HG02840 (cell line): ENCODE measurements around the gene FKBP4.
"Not testable (repeated sequence)": the region's sequence is repeated elsewhere in the genome, so short reads cannot be mapped to it uniquely, and the experiment has no call there.

Experiments
- ATAC-seq: cut with Tn5 transposase; IDR thresholded peaks from one replicate; pipeline ENCODE4 v1.9.1; 2021; ENCODE audit warnings: mild to moderate bottlenecking, moderate library complexity, moderate number of reproducible peaks; ENCODE audit not compliant: unreplicated experiment, low FRiP score

Gene FKBP4, protein sequence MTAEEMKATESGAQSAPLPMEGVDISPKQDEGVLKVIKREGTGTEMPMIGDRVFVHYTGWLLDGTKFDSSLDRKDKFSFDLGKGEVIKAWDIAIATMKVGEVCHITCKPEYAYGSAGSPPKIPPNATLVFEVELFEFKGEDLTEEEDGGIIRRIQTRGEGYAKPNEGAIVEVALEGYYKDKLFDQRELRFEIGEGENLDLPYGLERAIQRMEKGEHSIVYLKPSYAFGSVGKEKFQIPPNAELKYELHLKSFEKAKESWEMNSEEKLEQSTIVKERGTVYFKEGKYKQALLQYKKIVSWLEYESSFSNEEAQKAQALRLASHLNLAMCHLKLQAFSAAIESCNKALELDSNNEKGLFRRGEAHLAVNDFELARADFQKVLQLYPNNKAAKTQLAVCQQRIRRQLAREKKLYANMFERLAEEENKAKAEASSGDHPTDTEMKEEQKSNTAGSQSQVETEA

DNA sequence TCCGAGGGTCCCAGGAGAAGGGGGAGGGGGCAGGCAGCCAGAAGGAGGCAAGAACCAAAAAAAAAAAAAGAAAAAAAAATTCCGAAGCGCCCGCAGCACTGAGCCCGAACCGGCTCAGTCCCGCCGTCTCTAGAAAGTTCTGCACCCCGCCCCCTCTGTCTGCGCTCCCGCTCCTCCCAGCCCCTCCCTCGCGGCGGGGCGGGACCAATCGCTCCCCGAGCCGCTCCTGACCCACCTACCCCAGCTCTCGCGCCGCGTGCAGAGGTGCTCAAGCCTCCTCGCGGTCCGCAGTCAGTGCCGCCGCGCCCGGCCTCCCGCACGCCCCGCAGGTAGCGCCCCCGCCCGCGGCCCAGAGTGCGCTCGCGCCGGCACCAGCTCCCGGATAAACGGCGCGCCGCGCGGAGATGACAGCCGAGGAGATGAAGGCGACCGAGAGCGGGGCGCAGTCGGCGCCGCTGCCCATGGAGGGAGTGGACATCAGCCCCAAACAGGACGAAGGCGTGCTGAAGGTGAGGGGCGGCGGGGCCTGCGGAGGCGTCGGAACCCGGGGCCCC lies at the start of gene FKBP4:
TSS of gene FKBP4 (plus strand) at position 235 of the 554 bp plus-strand sequence. CDS start at position 405, 170 bp downstream.
- ATAC-seq: peak; percentile 78

DNA sequence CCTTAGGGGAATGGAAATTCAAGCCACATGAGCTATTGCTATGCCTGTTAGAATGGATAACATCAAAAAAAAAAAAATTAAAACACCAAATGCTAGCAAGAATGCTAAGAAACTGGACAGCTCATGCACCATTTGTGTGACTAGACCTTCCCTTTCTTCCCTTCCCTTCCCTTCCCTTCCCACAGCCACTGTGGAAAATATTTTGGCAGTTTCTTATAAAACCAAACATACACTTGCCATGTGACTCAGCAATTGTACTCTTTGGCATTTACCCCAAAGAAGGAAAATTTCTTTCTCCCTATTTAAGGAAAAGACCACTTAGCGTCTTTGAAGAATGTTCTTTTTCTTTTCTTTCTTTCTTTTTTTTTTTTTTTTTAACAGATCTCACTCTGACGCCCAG lies 49.1 kb upstream of the FKBP4 start:
- no peak for ATAC-seq

DNA sequence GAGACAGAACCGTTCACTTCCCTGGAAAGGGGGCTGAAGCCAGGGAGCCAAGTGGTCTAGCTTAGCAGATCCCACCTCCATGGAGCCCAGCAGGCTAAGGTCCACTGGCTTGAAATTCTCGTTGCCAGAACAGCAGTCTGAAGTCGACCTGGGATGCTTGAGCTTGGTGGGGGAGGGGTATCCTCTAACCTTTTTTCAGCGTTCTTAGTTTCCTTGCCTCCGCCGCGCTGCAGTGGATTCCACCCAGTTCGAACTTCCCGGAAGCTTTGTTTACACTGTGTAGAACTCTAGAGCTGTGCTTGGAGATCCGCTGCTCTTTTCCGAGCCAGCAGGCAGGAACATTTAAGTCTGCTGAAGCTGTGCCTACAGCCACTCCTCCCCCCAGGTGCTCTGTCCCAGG lies 45.2 kb upstream of the FKBP4 start:
- no peak for ATAC-seq

DNA sequence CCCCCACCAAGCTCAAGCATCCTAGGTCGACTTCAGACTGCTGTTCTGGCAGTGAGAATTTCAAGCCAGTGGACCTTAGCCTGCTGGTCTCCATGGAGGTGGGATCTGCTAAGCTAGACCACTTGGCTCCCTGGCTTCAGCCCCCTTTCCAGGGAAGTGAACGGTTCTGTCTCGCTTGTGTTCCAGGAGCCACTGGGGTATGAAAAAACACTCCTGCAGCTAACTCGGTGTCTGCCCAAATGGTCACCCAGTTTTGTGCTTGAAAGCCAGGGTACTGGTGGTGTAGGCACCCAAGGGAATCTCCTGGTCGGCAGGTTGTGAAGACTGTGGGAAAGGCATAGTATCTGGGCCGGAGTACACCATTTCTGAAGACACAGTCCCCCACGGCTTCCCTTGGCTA lies 44.6 kb upstream of the FKBP4 start:
- no peak for ATAC-seq

DNA sequence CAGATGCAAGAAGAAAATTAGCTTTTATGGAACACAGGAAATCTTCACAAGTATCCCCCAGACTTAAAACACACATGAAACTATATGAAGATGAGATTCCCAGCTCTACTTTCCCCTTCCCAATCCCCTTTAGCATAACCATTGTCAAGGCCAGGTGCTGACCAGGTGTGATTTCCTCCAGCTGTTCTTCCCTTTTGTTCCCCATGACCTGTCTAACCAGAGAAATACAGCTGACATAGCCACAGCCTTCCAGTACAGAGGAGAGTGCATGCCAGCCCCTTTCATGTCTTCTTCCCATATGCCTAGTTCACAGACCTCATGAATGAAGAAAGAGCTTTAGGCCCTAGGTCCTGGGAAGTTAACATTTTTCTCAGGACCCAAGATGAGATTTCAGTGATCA lies 43.5 kb upstream of the FKBP4 start:
- ATAC-seq: no peak

DNA sequence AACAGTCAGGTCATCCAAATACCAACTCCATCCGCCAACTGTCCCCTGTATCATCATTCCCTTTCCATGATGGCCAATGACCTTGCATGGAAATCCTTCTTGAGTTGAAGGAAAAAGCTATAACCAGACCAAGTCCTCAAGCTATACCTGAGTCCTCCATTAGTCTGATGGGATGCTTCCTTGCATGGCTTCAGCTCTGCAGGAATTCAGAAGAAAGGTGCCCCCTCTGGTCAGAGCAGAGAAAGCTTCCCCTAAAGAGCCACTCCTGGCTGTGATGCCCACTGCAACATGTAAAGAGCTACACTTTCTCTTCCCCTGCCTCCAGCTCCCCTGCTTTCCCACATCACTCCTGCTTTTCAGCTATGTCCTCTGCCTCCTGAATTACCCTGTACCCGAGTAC lies 43.1 kb upstream of the FKBP4 start:
- ATAC-seq: no peak

DNA sequence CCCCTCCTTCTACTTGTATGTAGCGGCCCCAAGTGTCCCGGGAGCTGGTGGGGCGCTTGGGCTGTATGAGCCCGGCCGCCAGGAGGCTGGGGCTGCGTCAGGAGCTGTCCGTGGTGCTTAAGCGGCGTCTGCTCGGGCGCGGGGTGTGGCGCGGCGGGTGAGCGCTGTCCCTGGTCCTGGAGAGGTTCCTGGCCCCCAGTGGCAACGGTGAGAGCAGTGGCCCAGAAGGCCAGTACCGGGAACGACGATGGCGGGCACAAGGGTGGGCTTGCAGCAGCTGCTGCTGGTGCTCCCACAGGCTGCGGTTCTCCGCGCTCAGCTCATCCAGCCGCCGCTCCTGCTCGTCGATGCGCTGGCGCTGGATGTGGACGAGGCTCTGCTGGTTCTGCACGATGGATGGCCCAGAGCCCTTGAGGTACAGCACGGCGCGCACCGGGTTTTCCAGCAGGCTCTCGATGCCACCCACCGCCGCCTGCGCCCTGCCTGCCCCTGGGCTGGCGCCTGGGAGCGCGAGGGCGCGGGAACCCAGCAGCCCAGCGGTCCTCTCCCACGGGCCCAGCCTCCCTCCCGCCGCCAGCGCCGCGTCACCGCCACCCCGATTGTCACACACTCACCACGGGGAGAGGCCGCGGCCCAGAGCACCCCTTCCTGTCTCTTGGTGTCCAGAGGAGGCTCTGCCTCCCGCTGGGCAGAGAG lies 41.9 kb upstream of the FKBP4 start:
- no peak for ATAC-seq

DNA sequence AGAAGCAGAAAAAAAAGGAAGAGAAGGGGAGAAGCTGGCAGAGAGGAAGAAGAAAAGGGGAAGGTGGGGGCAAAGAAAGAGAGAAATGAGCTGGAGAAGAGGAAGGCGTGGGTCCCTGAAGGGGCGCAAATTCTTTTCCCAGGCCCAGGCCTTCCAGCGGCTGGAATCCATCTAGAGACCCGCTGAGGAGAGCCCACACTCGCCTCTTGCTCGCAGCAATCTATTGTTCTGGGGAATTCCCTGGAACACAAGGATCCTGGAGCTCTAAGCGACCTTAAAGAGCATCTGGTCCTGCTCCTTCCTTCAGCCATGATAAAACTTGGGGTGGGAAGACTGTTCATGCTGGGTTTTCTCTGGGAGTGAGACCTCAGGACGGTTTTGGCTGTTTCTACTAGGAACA lies 41.2 kb upstream of the FKBP4 start:
- no peak for ATAC-seq

DNA sequence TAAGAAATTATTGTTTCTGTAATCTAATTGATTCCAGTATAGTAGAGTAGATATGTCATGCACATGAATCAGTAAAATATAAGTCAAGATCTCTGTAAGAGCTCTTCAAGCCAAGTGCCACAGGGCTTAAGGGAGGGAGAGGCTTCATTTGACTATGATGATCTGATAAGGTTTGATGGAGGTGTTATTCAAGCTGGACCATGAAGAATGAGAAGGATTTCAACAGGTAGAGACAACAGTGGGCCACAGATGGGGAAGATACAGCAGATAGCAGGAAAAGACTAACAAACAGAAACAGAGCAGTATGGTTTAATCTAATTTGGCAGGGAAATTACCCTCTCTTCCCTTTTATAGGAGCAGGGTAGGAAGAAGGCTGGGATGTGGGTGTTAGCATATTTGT lies 40.6 kb upstream of the FKBP4 start:
- no peak for ATAC-seq

DNA sequence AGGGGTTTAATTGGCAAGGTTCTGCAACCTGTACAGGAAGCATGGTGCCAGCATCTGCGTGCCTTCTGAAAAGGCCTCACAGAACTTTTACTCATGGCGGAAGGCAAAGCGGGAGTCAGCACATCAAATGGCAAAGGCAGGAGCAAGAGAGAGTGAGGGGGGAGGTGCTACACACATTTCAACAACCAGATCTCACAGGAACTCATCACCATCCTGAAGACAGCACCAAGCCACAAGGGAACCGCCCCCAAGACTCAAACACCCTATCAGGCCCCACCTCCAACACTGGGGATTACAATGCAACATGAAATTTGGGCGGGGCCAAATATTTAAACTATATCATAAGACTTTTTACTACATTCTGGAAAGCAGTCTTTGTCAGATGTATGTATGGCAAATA lies 38.0 kb upstream of the FKBP4 start:
- no peak for ATAC-seq

DNA sequence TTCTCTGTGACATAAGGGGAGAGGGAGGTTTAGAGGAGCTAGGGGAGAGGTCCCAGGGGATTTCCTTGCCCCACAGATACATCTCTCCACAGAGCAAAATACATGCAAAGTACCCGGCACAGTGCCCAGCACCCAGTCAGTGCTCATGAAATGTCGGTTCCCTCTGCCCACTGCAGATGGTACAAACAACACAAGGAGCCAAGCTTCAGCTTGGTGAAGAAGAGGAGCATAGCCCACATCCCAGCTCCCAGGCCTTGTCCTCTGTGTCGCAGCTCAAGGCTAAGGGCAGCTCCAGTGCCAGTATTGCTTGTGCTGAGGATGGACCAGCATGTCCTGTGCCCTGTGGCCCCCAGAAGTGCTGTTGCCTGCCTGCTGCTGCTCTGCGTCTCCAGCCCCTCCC lies 35.0 kb upstream of the FKBP4 start:
- ATAC-seq: no peak

DNA sequence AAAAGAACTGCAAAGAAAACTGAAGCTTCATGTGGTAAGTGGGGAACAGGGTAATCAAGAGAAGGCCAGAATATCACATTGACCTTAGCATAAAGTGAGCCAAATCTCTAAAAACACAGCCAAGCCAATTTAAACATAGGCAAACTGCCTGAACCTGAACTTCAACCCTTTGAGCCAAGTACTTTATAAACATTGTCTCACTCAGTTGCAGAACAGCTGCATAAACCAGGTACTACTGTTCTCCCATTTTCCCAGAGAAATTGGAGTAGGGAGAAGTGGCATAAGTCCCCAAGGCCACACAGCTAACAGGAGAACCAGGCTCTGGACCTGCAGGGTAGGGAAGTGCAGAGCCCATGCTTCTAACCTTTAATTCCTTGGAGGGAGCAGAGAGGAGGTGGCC lies 30.4 kb upstream of the FKBP4 start:
- no peak for ATAC-seq

DNA sequence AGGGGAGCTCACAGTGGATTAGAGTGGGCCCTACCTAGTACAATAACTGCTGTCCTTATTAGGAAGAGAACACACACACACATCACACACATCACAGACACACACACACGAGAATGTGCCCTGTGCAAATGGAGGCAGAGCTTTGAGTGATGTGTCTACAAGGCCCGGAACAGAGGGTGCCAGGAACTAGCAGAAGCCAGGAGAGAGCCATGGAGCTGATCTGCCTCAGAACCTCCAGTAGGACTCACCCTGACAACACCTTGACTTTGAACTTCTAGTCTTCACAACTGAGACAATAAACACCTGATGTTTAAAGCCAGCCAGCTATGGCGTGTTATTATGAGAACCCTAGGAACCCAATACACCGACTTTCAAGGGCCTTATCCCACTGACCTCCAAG lies 29.7 kb upstream of the FKBP4 start:
- ATAC-seq: no peak

DNA sequence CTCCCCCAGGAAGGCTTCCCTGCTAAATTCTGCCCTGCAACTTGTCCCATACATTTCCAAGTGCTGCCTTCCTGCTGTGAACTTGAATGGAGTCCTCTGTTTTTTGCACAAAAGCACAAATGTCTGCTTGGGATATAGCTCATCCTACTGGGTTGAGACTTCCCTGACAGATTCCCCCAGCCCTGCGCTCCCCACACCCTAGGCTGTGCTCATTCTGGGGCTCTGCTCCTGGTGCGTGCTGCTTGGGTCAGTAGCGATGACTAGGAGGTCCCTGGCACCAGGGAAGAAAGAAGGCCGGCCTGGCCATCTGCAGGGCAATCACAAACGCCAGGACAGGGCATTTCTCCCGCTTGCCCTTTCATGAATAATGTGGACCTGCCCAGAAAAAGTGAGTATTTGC lies 29.2 kb upstream of the FKBP4 start:
- ATAC-seq: no peak

DNA sequence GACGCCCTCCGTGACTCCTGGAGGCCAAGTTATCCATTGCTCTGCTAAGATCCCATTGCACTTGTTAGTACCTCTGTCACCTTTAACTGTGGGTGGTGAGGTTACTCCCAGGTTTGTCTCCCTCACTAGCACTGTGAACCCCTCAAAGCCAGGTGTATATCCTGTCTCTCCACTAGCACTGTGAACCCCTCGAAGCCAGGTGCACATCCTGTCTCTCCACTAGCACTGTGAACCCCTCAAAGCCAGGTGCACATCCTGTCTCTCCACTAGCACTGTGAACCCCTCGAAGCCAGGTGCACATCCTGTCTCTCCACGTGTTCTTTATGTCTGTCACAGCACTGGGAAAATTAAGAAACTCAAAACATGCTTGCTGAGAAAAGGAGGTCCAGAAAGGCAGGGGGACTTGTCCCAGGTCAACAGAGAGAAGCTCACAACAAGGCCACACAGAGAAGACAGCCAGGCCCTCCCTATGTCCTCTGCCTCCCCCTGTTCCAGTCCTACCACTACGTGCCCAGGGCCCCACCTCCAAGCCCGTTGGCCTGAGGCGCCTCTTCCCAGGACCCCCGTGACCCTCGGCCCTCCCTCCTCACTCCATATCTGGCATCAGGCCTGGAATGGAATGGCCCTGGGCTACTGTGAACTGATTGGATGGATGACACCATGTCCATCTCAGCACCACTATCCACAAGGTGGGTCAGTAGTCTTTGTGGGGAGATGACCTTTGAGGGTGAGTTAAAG lies 26.4 kb upstream of the FKBP4 start:
- ATAC-seq: no peak

DNA sequence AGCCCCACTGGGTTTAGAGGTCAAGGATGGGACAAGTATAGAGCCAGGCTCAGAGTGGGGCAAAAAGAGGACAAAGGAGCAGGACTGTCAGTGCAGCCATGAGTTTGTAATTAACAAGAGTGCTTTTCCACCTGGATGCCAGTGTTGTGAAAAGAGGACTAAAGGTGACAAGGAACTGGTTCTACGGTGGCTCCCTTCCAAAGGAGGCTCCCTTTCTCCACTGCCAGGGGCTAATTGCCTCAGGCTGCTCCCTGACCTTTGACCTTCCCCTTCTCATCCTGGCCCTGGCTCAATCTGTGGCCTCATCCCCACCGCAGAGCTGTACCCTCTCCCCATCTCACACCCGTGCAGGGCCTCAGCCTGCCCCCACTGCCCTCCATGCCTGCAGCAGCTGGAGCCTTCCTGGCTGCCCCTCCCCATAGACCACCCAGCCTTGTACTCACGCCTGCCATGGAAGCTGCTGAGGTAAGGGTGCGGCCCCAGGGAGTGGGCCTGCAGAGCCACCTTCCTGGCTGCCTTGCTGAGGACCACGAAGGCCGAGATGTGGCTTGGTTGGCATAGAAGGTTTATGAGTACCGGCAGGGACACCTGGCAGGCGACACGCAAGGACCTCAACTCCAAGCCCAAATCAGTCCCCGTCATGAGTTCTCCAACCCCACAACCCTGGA lies 24.8 kb upstream of the FKBP4 start:
- ATAC-seq: no peak

DNA sequence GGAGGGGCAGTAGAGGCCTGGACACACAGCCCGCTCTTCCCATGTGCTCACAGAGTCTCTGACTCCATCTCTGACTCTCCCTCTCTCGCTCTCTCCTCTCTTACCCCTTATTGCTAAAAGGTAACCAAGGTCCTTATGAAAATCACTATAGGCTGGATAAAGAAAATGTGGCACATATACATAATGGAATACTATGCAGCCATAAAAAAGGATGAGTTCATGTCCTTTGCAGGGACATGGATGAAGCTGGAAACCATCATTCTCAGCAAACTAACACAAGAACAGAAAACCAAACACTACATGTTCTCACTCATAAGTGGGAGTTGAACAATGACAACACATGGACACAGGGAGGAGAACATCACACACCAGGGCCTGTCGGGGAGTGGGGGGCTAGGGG lies 24.2 kb upstream of the FKBP4 start:
- ATAC-seq: not testable (repeated sequence)

DNA sequence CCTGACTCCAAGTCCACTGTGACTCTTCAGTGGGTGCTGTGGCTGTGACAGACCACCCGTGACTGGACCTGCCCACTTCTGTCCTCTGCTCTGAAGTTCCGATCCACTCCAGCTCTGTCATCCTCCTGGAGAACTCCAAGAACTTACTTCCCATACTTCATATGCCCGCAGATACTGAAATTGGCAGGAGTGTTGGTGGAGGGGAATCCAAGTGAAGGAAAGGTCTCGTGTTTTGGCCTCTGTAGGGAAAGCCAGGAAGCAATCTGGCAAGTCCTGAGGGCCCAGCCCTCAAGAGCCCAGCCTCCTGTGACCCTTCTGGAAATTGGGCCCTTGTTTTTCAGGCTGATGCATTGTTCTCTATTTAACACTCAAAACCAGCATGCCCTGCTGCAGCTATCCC lies 22.4 kb upstream of the FKBP4 start:
- no peak for ATAC-seq

DNA sequence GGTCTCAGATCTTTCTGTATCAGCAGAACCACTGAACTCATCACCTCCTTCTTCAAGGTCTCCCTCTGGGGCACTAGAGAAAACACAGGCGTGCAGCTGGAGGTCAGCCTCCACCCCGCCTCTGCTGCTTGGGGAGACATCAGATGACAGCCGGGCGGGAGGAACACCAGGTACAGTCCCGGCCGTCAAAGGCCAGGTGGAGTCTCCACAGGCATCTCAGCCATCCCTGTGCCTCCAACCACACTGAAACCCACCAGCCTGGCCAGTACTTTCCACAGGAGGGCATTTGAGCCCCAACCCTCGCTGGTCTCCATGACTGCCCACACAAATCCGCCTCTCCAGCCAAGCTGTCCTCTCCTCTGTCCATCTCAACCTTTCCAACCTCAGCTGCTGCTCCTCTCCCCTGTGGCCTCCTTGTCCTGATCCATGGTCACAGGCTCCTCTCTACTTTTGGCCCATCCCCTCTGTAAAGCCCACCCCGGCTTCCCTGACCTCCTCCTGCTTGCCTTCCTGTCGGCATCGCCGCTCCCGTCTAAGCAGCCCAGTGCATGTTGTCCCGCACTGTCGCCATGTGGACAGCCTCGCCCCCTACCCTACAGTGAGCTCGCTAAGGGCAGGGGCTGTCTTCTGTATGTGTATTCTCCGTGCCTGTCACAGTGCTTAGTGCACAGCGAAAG lies 21.4 kb upstream of the FKBP4 start:
- ATAC-seq: no peak

DNA sequence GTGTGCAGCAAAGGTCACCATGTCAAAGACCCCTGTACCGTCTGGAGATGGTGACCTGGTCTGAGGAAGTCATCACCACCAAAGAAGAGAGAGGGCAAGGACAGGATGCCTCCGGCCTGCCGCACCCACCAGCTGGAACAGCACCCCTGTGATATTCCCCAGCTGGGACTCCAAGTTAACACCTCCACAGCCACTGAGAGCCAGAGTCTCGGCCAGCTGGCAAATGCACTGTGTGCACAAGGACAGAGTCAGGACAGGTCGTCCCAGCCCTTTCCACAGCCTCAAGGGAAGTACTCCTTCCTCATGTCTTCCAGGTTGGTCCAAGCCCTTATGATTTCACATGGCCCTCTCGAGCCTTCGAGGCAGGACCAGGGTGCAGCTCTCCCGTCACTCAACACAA lies 19.3 kb upstream of the FKBP4 start:
- ATAC-seq: no peak
